Activated T-cell treated with anti-CD3 and anti-CD28 coated beads for 4 hours (primary cell): ENCODE measurements around the gene USP17L17.
"Not testable (repeated sequence)": the region's sequence is repeated elsewhere in the genome, so short reads cannot be mapped to it uniquely, and the experiment has no call there.

Experiments used
- DNase-seq: peaks from one replicate; pipeline ENCODE4 v3.0.0-alpha.2; 2020

The USP17L17 gene

DNA sequence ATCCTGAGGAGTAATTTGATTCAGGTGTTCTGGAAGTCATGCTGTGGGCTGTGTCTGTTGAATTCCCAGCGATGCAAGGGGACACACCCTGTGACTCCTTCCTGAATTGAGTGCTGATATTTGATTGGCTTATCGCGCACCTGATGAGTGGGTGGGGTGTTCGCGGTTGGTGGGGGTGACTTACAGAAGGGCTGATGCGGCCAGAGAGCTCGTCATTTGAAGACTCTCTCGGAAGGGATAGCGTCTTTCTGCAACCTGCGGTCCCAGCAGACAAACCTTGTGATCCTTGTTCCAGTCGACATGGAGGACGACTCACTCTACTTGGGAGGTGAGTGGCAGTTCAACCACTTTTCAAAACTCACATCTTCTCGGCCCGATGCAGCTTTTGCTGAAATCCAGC, at the start of gene USP17L17:
Gene USP17L17, plus strand, starts transcription at position 301 of the 400 bp plus-strand sequence. Its CDS starts 0 bp downstream, at position 301.
- not testable (repeated sequence) for DNase-seq

GRCh38 chr4:9210357-9210756, 33.3 kb upstream of the USP17L17 start, which contains the start of gene USP17L10:
Gene USP17L10 (plus strand): TSS chr4:9210657. CDS start chr4:9210657, 0 bp downstream.
- DNase-seq = not testable (repeated sequence)

GRCh38 chr4:9214701-9215100, 29.0 kb upstream of the USP17L17 start:
- DNase-seq = not testable (repeated sequence)

DNA sequence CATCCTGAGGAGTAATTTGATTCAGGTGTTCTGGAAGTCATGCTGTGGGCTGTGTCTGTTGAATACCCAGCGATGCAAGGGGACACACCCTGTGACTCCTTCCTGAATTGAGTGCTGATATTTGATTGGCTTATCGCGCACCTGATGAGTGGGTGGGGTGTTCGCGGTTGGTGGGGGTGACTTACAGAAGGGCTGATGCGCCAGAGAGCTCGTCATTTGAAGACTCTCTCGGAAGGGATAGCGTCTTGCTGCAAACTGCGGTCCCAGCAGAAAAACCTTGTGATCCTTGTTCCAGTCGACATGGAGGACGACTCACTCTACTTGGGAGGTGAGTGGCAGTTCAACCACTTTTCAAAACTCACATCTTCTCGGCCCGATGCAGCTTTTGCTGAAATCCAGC, 28.6 kb upstream of the USP17L17 start, which contains the start of gene USP17L11:
Gene USP17L11, plus strand, starts transcription at position 301 of the 400 bp plus-strand sequence. Its CDS starts 0 bp downstream, at position 301.
- DNase-seq = not testable (repeated sequence)

GRCh38 chr4:9219852-9220251, 23.8 kb upstream of the USP17L17 start, which contains the start of gene USP17L12:
Gene USP17L12 (plus strand): TSS chr4:9220152. CDS start chr4:9220152, 0 bp downstream.
- DNase-seq = not testable (repeated sequence)

- not testable (repeated sequence) for DNase-seq
These were observed 19.1 kb upstream of the USP17L17 start, which contains the start of gene USP17L13 for GRCh38 chr4:9224596-9224995. Gene USP17L13 (plus strand): TSS chr4:9224896. CDS start chr4:9224896, 0 bp downstream.

DNA sequence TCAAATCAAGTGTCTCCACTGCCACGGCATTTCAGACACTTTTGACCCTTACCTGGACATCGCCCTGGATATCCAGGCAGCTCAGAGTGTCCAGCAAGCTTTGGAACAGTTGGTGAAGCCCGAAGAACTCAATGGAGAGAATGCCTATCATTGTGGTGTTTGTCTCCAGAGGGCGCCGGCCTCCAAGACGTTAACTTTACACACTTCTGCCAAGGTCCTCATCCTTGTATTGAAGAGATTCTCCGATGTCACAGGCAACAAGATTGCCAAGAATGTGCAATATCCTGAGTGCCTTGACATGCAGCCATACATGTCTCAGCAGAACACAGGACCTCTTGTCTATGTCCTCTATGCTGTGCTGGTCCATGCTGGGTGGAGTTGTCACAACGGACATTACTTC, 13.4 kb upstream of the USP17L17 start:
- not testable (repeated sequence) for DNase-seq

GRCh38 chr4:9234085-9234484, 9.6 kb upstream of the USP17L17 start, which contains the start of gene USP17L15:
Gene USP17L15 (plus strand): TSS chr4:9234385. CDS start chr4:9234385, 0 bp downstream.
- not testable (repeated sequence) for DNase-seq

GRCh38 chr4:9238461-9238860, 5.2 kb upstream of the USP17L17 start:
- DNase-seq = not testable (repeated sequence)

DNA sequence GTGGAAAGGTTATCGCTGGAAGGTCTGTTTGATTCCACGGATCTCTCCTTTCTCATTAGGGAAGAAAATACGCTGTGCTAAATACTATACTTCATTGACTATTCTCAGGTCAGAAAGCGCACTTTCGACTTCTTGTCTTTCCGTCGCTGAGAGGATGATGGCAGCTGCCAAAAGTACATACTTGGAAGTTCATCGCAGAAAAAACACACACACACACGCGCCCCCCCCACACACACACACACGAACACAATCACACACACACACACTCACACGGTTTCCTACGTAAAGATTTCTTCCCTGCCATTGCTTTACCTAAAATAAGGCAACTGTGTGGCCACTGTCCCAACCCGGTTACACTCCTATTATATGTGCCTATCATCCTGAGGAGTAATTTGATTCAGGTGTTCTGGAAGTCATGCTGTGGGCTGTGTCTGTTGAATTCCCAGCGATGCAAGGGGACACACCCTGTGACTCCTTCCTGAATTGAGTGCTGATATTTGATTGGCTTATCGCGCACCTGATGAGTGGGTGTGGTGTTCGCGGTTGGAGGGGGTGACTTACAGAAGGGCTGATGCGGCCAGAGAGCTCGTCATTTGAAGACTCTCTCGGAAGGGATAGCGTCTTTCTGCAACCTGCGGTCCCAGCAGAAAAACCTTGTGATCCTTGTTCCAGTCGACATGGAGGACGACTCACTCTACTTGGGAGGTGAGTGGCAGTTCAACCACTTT, 4.4 kb downstream of the USP17L17 start, which contains the start of gene USP17L18:
Gene USP17L18, plus strand, starts transcription at position 678 of the 728 bp plus-strand sequence. Its CDS starts 0 bp downstream, at position 678.
- DNase-seq = peak; percentile 0

GRCh38 chr4:9253078-9253477, 9.4 kb downstream of the USP17L17 start, which contains the start of gene USP17L19:
Gene USP17L19 (plus strand): TSS chr4:9253378. CDS start chr4:9253378, 0 bp downstream.
- DNase-seq = not testable (repeated sequence)

DNA sequence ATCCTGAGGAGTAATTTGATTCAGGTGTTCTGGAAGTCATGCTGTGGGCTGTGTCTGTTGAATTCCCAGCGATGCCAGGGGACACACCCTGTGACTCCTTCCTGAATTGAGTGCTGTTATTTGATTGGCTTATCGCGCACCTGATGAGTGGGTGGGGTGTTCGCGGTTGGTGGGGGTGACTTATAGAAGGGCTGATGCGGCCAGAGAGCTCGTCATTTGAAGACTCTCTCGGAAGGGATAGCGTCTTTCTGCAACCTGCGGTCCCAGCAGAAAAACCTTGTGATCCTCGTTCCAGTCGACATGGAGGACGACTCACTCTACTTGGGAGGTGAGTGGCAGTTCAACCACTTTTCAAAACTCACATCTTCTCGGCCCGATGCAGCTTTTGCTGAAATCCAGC, 14.1 kb downstream of the USP17L17 start, which contains the start of gene USP17L20:
Gene USP17L20, plus strand, starts transcription at position 301 of the 400 bp plus-strand sequence. Its CDS starts 0 bp downstream, at position 301.
- DNase-seq = not testable (repeated sequence)

GRCh38 chr4:9262572-9262971, 18.9 kb downstream of the USP17L17 start, which contains the start of gene USP17L21:
Gene USP17L21 (plus strand): TSS chr4:9262872. CDS start chr4:9262872, 0 bp downstream.
- not testable (repeated sequence) for DNase-seq

DNA sequence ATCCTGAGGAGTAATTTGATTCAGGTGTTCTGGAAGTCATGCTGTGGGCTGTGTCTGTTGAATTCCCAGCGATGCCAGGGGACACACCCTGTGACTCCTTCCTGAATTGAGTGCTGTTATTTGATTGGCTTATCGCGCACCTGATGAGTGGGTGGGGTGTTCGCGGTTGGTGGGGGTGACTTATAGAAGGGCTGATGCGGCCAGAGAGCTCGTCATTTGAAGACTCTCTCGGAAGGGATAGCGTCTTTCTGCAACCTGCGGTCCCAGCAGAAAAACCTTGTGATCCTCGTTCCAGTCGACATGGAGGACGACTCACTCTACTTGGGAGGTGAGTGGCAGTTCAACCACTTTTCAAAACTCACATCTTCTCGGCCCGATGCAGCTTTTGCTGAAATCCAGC, 23.6 kb downstream of the USP17L17 start, which contains the start of gene USP17L22:
Gene USP17L22, plus strand, starts transcription at position 301 of the 400 bp plus-strand sequence. Its CDS starts 0 bp downstream, at position 301.
- not testable (repeated sequence) for DNase-seq

- DNase-seq = peak; percentile 11
These were observed 28.0 kb downstream of the USP17L17 start for GRCh38 chr4:9271719-9272118.
